NCI-H187 (cell line): ENCODE results near the gene GPX4.
"Not testable (repeated sequence)": the region's sequence is repeated elsewhere in the genome, so short reads cannot be mapped to it uniquely, and the experiment has no call there.

Experiments
- DNase-seq, 2 experiments: peaks; one replicate each; lab custom pipeline; 2025; lab: John Stamatoyannopoulos, UW

The GPX4 gene

DNA sequence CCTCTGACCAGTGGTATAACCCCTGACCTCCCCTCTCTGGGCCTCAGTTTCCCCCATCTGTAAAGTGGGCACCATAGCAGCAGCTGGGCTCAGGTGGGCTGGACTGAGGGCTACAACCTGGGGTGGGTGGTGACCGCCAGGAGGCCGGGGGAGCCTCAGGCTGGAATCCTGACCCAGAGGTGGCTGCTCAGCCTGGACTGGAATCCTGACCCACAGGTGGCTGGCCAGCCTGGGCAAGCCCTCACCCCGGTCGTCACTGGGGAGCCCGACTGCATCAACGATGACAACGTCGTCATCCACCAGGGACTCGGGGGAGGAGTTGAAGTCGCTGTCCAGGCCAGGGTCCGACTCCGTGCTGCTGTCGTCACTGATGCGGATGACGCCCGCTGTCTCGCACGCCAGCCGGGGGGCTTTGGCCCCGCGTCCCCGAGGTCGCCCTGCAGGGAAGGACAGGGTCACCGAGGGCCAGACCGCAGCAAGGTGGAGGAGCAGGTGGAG is 10.2 kb downstream of the GPX4 start:
- DNase-seq, result no peak

DNA sequence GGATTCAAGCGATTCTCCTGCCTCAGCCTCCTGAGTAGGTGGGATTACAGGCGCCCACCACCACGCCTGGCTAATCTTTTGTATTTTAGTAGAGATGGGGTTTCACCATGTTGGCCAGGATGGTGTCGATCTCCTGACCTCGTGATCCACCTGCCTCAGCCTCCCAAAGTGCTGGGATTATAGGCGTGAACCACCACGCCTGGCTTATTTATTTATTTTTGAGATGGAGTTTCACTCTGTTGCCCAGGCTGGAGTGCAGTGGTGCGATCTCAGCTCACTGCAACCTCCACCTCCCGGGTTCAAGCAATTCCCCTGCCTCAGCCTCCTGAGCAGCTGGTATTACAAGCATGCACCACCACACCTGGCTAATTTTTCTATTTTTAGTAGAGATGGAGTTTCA is 10.9 kb downstream of the GPX4 start:
- DNase-seq, result not testable (repeated sequence)

DNA sequence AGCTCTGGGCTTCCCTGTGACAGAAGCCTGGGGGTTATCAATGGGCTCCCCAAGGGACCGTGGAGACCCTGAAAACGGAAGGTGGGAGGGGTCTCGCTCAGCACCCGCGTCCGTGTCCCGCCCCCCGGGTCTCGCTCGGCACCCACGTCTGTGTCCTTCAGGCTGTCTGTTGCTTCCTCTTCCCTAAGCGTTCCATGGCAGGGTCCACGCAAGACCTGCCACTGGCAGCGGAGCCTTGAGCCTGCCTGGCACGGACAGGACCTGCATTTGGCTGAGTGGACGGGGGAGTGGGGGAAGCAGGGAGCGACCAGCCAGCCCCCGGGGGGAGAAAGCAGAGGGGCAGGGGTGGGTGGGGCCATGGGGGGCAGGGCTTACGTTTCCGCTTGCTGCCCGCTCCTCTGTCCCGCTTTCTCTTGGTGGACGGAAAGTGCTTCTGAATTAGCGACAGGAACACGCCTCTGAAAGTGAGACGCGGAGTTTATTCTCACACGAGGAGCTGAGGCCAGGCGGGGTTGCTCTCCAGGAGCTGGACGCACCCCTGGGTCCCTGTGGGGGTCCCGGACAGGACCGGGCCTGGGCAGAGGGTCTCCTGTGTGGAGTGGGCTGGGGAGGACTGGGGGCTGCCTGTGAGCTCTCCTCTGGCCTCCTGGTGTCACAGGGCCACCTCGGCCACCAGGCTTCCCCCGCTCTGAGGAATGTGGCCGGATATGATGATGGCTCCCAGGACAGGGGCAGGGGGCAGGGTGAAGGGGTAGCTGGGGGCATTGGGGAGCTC is 12.0 kb downstream of the GPX4 start:
- no peak for DNase-seq

DNA sequence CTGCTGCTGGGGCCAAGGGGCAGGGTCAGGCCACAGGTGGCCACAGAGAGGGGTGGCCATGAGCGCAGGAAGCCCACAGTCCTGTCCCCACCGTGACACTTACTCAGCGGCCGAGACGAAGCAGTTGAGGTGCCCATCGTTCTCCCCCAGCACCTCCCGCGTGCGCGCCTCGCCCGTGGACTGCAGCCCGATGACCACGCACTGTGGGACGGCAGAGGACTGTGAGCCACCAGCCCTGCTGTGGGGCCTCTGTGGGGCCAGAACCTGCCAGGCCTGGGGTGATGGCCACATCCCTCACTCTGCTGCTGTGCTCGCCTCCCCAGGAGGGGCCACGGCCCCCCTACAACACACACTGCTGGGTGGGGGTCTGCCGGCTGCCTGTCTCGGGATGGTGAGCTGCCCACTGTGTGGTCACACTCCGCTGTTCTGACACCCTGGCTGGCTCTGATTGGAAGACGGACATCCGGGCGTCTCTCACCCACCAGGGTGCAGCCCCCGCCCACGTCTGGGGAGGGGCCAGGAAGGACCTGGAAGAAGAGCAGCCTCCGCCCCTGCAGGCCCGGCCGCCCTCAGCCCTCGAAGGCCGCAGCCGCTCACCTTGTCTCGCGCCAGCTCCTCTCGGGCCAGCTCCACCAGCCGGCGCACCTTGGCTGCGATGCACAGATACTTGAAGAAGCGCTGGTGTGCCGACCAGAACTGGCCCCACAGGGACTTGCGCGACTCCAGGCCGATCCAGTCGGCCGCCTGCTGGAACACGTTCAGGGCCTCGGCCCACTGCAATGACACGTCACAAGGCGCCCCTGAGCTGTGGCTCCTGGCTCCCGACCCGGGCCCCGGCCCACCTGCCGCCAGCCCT is 13.2 kb downstream of the GPX4 start:
- DNase-seq, result no peak

DNA sequence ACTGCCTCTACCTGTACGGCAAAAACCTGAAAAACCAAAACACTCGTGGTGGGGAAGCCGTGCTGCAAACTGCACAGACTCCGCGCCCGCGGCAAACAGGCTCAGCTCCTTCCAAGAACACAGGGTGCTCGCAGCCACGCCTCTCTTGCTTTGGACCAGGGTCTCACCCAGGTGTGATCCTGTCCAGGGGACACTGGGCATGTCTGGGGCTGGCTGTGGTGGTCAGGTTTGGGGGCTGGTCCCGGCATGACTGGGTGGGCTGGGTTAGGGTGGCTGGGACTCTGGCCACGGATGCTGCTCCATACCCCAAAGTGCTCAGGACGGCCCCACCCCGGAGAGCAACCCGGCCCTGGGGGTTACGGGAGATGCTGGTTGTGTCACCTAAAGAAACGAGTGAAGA is 13.9 kb downstream of the GPX4 start:
- DNase-seq, result no peak

DNA sequence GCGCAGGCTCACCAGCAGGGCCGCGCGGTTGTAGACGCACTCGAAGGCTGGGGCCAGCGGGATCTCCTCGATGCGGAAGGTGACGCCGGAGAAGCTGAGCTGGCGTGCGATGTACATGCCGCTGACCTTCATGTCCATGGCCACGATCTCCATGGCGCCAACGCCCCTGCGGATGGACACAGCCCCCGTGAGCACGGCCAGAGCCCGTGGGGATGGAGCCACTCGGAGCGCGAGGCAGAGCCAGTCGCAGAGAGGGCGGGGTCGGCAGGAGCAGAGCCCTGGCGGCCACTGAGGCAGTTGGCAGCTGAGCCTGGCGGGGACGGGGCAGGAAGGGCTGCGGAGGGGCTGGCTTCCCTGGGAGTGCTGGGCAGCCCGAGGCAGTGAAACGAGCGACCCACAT is 15.2 kb downstream of the GPX4 start:
- DNase-seq, result no peak

DNA sequence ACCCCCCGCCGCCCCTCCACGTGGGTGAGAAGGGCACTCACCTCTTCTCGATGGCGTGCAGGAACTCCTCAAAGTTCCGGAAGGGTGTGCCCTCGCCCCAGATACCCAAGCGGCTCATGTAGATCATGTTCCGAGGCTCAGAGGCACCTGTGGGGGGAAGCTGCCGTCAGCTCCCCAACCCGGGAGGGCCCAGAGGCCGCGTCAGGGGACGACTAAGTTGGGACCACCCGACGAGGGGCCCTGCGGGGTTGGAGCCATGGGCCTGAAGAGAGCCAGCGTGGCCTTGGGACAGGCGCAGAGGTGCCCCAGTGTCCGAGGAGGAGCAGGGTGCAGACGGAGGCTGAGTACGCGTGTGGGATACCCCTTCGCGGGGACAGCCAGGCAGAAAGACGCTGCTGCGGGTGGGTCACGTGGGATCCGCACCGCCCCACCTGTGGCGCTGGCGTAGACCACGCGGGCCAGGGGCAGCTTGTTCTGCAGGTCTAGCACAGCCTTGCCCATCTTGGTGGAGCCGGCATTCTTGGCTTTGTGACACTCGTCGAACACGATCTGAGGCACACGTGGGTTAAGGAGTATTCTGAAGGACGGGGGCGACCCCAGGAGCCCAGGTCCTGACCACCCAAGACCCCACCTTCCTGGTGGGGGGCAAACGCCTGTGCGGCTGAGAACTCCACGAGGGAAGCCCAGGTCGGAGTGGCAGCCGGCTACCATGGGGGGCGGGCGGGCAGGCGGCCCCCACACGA is 15.9 kb downstream of the GPX4 start:
- DNase-seq, result no peak

DNA sequence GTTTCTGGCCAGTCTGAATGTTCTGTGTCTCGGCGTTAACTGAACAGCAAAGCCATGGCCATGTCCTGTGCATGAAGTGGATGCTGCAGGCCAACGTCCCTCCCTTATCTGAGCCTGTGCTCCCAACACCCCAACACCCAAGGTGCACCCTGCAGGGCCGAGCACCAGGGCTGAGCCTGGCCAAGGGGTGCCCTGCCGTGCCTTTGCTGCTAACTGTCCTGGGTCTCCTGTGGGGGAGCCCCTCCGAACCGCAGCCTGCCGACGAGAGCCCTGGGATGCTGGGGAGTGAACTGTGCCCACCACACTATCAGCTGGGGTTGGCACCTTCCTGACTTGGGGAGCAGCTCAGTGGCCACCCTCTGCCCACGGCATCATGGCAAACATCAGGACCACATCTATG is 17.6 kb downstream of the GPX4 start:
- no peak for DNase-seq

DNA sequence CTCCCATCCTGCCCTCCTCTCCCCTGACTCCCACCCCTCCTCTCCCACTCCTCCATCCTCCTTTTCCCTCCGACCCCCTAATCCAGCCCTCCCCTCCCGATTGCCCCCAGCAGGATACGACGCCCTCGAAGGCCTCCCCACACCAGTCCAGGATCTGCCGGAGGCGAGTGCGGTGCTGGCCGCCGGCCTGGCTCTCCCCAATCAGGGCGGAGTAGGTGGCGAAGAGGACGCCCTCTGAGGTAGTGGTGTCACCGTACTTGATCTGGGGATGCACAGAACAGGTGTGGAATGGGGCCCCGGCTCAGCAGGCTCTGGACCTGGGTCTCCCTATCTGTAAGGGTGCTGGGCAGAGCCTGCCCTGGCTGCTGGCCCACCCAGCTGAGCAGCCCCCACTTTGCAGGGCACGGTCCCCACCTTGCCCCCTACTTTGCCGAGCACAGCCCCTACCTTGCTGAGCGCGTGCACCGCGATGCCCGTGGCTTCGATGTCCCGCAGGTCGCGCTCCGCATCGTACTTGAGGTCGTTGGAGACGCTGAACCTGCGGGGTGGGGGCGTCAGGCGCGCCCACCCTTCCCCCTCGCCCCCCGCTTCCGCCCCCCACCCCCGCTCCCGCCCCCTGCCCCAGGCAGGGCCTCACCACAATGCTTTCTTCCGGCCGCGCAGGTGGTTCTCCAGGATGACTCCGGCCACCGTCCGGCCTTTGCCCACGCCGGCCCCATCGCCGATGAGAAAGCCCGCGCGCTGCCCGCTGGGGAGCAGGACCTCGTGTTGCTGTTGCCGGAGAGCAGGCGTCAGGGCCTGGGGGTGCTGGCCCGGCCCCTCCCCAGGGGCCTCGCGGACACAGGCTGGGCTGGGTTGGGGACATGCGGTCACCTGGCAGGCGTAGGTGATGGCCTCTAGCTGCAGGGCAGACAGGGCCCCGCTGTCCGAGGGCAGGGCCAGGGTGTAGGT is 18.5 kb downstream of the GPX4 start:
- DNase-seq, result no peak

DNA sequence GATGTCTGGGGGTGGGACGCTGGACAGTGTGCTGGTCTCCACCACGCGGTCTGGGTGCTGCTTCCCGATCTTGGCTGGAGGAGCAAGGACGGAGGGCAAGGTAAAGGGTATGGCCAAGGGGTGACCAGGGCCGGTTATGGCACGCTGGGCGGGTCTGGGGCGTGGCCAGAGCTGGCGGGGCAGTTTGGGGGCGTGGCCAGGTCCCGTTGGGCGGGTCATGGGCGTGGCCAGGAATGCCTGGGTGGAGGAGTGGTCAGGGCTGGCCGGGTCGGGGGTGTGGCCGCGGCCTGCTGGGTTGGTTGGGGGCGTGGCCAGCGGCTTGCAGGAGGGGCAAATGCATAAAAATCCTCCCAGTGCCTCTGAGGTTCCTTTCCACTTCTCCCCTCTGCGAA is 19.2 kb downstream of the GPX4 start:
- peak in 1 of 2 experiments; percentile 23 for DNase-seq

DNA sequence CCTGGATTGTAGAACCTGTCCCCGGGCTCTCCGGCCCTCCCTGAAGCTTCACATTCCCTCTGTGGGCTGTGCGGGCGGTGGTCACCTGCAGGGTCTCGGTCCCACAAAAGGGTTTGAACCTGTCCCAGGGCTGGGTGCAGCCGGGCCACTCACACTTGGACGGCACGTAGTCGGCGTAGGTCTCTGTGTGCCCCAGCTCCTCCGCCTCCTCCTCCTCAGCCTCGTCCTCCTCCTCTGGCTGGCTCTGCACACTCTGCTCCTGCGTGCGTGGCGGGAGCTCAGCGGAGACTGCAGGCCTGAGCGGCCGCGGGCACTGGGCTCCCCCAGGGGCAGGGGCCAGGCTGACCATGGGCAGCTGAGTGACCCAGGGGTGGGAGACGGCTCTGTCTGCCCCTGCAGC is 19.6 kb downstream of the GPX4 start:
- no peak for DNase-seq

DNA sequence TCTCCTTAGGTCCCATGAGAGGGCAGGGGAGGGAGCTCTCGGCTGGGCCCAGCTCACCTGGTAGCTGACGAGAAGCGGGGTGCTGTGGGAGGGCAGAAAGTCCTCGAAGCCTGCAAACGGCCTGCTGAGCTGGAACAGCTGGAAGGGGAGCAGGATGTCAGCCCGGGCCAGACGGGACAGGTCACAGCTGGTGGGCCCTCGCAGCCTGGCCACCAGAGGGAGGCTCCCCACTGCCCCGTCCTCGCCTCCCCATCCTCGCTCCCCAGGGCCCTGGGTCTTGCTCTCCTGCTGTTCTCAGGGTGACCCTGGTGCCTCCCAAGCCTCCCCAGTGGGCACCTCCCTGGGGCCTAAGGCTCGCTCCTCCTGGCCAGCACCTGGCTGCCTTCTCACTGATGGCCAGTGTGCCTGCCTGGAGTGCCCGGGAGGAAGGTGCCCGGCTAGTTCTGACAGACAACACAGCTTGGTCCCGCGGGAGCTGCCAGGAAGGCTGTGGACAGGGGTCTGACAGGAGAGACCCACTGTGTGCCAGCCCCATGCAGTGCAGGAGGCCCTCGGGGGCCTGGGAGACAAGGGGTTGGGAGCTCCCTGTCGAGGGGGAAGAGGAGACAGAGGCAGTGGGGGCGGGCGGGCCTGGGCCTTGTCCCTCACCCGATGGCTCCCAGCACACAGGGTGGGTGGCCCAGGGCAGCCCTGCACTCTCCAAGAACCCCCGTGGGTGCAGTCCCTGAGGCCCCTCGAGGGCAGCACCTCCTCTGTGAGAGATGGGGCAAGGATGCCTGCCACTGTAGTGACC is 20.3 kb downstream of the GPX4 start:
- DNase-seq, result no peak

DNA sequence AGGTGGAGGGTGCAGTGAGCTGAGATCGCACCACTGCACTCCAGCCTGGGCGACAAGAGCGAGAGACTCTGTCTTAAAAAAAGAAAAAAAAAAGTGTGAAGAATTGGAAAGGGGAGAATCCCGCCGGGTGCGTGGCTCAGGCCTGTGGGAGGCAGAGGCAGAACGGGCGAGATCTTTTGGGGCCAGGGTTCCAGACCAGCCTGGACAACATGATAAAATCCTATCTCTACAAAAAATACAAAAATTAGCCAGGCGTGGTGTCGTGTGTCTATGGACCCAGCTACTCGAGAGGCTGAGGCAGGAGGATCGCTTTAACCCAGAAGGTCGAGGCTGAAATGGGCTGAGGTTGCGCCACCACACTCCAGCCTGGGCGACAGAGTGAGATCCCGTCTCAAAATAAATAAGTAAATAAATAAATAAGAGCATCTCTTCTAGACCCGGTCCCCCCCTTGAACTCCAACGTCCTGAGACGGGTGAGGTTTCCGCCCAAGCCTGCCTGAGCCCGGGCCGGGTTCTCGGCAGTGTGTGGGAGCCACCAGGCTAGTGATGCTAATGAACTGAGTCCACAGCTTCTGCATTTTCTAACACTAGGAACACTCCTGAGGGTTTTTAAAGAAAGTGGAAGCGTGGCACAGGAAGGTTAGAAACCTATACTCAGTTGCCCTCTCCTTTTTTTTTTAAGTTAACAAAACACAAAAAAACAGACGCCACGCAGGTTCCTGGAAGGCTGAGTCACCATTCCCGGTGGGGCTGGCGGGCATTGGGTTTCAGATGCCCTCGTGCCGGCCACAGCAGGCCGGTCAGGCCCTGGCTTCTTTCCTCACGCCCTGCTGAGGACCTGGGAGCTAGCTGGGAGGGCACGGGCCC is 22.0 kb downstream of the GPX4 start:
- DNase-seq, result no peak

DNA sequence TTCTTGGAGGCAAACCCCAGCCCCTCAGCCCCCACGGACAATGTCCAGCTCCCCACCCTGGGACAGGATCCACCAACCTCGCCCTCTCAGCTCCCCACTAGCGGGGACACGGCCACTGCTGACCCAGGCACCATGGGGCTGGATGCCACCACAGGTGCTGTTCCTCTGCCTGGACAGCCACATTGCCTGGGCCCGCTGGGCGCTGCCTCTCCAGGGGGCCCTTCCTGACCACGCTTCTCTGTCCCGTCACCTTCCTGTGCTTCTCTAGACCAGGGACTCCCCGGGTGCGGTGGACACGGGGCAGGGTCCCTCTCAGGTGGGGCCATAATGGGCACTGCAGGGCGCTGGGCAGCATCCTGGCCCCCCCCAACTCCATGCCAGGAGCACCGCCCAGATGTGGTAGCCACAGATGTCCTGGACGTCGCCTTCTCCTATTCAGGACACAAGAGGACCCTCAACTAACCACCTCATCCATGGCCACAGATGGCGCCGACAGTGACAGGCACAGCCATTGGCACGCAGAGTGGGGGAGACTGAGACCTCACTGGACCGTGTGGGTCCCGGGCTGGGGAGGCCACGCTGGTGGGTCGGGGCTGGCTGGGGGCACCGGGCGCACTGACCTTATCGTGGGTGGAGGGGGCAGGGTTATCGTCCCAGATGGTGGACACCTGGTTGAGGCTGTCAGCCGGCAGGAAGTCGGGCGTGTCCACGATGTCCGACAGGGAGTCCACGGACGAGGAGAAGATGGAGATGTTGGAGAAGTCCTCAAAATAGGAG is 23.4 kb downstream of the GPX4 start:
- DNase-seq, result no peak

DNA sequence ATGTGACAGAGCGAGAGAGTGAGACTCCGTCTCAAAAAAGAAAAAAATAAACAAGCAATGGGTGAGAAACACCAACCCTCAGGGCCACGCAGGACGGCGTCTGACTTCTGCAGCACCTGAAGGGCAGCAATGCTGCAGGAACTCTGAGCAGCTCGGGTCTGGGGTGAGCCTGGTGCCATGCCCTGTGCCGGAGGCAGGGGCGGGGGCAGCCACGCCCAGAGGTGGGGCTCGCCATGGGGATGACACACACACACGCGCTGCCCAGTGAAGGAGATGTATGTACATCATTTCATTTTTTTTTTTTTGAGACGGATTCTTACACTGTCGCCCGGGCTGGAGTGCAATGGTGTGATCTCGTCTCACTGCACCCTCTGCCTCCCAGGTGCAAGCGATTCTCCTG is 24.3 kb downstream of the GPX4 start:
- DNase-seq, result no peak

DNA sequence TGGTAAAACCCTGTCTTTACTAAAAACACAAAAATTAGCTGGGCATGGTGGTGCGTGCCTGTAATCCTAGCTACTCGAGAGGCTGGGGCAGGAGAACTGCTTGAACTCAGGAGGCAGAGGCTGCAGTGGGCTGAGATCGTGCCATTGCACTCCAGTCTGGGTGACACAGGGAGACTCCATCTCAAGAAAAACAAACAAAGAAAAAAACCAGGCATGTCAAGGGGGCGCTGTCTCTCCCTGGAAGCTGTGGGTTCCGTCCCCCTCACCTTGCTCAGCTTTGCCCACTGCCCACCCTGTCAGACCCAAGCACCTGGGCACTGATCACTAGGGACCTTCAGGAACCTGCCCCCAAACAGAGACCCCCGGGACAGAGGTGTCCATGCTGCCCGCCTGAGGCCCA is 25.3 kb downstream of the GPX4 start:
- not testable (repeated sequence) for DNase-seq

DNA sequence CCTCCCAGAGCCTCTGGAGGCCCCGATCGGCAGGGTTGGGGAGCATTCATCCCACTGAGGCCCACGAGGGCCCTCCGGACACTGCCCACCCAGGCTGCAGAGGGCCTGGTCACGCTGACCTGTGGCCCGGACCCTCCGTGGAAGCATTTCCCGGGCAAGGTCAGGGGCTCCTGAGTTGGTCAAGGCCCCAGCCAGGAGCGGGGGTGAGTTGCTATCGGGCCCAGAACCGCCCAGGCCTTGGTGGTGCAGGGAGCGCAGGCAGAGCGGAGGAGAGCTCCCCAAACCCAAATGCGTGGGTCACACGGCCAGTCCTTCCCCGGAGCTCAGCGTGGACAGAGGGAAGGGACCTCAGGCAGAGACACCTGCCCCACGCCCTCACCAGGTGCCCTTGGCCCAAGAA is 25.7 kb downstream of the GPX4 start:
- DNase-seq, result no peak

DNA sequence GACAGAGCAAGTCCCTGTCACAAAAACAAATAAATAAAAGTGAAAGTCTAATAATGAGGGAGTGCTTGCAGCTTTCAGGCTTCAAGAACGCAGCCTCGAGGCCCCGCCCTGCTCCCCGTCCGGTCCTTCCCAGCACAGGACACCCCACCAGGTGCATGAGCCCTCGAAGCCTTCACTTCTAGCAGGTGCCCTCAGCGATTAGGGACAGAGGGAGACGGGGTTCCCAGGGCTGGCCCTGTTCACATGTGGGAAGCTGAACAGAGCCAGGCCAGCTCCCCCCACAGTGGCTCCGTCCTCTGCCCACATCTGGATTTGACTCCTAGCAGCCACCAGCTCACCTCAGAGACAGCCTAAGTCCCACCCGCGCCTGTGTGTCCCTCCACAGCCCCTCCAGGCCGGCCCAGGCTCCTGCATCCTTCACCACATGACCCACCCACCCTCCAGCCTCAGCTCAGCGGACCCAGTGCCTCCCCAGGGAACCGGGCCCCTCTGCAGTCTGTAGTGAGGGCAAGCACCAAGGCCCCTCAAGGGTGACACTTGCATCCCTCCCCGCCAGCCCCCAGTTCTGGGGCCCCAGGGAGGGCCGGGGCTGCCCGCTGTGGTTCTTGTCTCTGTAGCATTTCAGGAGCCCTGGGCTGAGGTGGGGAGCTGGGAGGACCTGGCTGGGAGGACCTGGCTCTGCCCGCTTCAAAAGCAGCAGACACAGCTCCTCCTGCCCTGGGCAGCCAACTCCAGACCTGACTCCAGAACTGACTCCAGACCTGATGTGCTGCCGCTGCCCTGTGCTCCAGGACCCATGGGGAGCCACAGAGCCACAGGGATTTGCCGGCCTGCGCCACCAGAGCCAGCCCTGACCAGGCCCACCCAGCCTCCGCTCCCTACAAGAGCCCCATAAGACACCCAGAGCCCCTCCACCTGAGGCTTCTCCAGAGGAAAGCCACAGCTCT is 27.2 kb downstream of the GPX4 start:
- DNase-seq, result no peak
